Measurements from ENCODE around the gene WFIKKN2. TPM values are rescaled to one million over a fixed set of nuclear protein-coding genes. Genes with fewer than 3 reads are reported as not detected.
A peak's percentile ranks its signal among the peaks of the same experiment; 100 is the strongest.

WFIKKN2 gene
- total RNA-seq, 1 donor from 2014 or later = 0.52 TPM

DNA sequence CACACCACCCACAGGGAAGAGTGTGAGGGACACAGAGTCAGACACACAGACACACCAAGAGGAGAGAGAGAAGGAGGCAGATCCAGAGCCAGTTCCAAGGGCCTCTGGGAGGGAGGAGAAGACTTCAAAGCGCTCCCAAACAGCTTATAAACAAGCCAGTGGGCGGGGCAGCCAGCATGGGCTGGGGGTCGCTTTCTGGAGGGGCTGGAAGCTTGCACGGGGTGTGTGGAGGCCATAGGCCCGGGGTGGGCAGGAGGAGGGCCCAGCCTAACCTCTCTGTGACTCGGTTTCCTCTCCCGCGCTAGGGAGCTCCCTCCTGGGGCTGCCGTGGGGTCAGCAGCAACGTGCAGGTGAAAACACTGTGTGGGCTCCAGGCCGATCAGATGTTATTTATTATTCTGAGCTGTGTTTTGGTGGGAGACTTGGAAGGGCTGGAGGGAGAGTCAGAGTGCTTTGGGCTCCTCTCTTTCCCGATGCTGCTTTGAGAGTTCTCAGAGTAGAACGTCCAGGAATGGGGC lies 2.5 kb upstream of the WFIKKN2 start:
- no peak overlapping the region for H3K4me3 ChIP-seq (ENCODE audit: low read length in 3 of 3)
- H3K27me3 ChIP-seq (ENCODE audit: control insufficient read depth in 3 of 3, insufficient read depth in 3 of 3, low read length in 3 of 3) = peaks cover 0 to 3% (median 0%) of the 10 kb centered on the region in 3 donors
- peak overlapping the region in 1 of 3 donors; percentile 23 for H3K9ac ChIP-seq (ENCODE audit: low read depth in 1 of 3, low read length in 3 of 3)
- no peaks in the 10 kb centered on the region for H3K36me3 ChIP-seq (ENCODE audit: control insufficient read depth in 3 of 3, insufficient read depth in 3 of 3, low read length in 3 of 3)
- H3K27ac ChIP-seq (ENCODE audit: low read depth, low read length) = no peak overlapping the region
- H3K9me3 ChIP-seq (ENCODE audit: control insufficient read depth in 3 of 3, low read length in 3 of 3) = no peaks in the 10 kb centered on the region
- peaks cover 9 to 12% (median 10%) of the 10 kb centered on the region in 3 donors for H3K4me1 ChIP-seq (ENCODE audit: control insufficient read depth in 3 of 3, insufficient read depth in 3 of 3, low read length in 3 of 3)

- H3K9ac ChIP-seq (ENCODE audit: low read depth in 1 of 3, low read length in 3 of 3) = peak overlapping the region in 2 of 3 donors; percentile 77 to 86
- peaks cover 0 to 3% (median 0%) of the 10 kb centered on the region in 3 donors for H3K27me3 ChIP-seq (ENCODE audit: control insufficient read depth in 3 of 3, insufficient read depth in 3 of 3, low read length in 3 of 3)
- H3K9me3 ChIP-seq (ENCODE audit: control insufficient read depth in 3 of 3, low read length in 3 of 3) = no peaks in the 10 kb centered on the region
- H3K4me1 ChIP-seq (ENCODE audit: control insufficient read depth in 3 of 3, insufficient read depth in 3 of 3, low read length in 3 of 3) = peaks cover 9 to 12% (median 10%) of the 10 kb centered on the region in 3 donors
- no peak overlapping the region for H3K27ac ChIP-seq (ENCODE audit: low read depth, low read length)
- no peaks in the 10 kb centered on the region for H3K36me3 ChIP-seq (ENCODE audit: control insufficient read depth in 3 of 3, insufficient read depth in 3 of 3, low read length in 3 of 3)
- no peak overlapping the region for H3K4me3 ChIP-seq (ENCODE audit: low read length in 3 of 3)
Observed at GRCh38 chr17:50833510-50834428, 1.6 kb upstream of the WFIKKN2 start.

GRCh38 chr17:50834429-50835300 lies 721 bp upstream of the WFIKKN2 start:
- Histone ChIP-seq H3K9ac (ENCODE audit: low read depth in 1 of 3, low read length in 3 of 3) (peak overlapping the region; percentile 77 to 86 (median 79)), H3K27ac (ENCODE audit: low read depth, low read length) (peak overlapping the region; percentile 47), H3K27me3 (ENCODE audit: control insufficient read depth in 3 of 3, insufficient read depth in 3 of 3, low read length in 3 of 3) (peaks cover 0 to 3% (median 0%) of the 10 kb centered on the region in 3 donors), H3K36me3 (ENCODE audit: control insufficient read depth in 3 of 3, insufficient read depth in 3 of 3, low read length in 3 of 3) (no peaks in the 10 kb centered on the region), H3K9me3 (ENCODE audit: control insufficient read depth in 3 of 3, low read length in 3 of 3) (no peaks in the 10 kb centered on the region), H3K4me3 (ENCODE audit: low read length in 3 of 3) (peak overlapping the region; percentile 49 to 73 (median 65)), H3K4me1 (ENCODE audit: control insufficient read depth in 3 of 3, insufficient read depth in 3 of 3, low read length in 3 of 3) (peaks cover 9 to 12% (median 10%) of the 10 kb centered on the region in 3 donors)

DNA sequence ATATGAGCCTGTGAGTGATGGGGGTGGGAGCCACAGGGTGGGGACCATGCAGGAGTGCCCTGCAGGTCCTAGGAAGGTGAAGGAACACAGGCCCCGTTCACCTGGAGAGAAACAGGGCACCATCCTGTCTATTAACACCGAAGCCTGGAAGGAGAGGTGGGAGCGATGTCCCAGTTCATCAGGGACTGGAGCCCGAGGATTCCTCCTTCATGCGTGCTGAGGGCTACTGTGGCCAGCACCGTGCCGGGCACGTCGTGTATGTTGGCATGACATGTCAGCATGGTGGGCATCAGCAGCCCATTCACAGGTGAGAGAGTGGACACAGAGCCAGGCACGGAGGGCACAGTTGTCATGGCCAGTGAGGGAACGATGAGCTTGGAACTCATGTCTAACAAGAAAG lies 1.4 kb downstream of the WFIKKN2 start:
- H3K4me3 ChIP-seq (ENCODE audit: low read length in 3 of 3) = no peak overlapping the region
- H3K9me3 ChIP-seq (ENCODE audit: control insufficient read depth in 3 of 3, low read length in 3 of 3) = no peaks in the 10 kb centered on the region
- H3K27ac ChIP-seq (ENCODE audit: low read depth, low read length) = no peak overlapping the region
- no peak overlapping the region for H3K9ac ChIP-seq (ENCODE audit: low read depth in 1 of 3, low read length in 3 of 3)
- peaks cover 12 to 15% (median 12%) of the 10 kb centered on the region in 3 donors for H3K4me1 ChIP-seq (ENCODE audit: control insufficient read depth in 3 of 3, insufficient read depth in 3 of 3, low read length in 3 of 3)
- H3K27me3 ChIP-seq (ENCODE audit: control insufficient read depth in 3 of 3, insufficient read depth in 3 of 3, low read length in 3 of 3) = peaks cover 0 to 3% (median 0%) of the 10 kb centered on the region in 3 donors
- no peaks in the 10 kb centered on the region for H3K36me3 ChIP-seq (ENCODE audit: control insufficient read depth in 3 of 3, insufficient read depth in 3 of 3, low read length in 3 of 3)

GRCh38 chr17:50837286-50837979 lies 2.0 kb downstream of the WFIKKN2 start:
- Histone ChIP-seq H3K4me1 (ENCODE audit: control insufficient read depth in 3 of 3, insufficient read depth in 3 of 3, low read length in 3 of 3) (peaks cover 12 to 15% (median 14%) of the 10 kb centered on the region in 3 donors), H3K9ac (ENCODE audit: low read depth in 1 of 3, low read length in 3 of 3) (no peak overlapping the region), H3K27ac (ENCODE audit: low read depth, low read length) (no peak overlapping the region)

GRCh38 chr17:50837980-50838954 lies 2.9 kb downstream of the WFIKKN2 start:
- Histone ChIP-seq H3K9ac (ENCODE audit: low read depth in 1 of 3, low read length in 3 of 3) (no peak overlapping the region), H3K27me3 (ENCODE audit: control insufficient read depth in 3 of 3, insufficient read depth in 3 of 3, low read length in 3 of 3) (peaks cover 0 to 3% (median 0%) of the 10 kb centered on the region in 3 donors), H3K27ac (ENCODE audit: low read depth, low read length) (no peak overlapping the region), H3K4me3 (ENCODE audit: low read length in 3 of 3) (no peak overlapping the region), H3K36me3 (ENCODE audit: control insufficient read depth in 3 of 3, insufficient read depth in 3 of 3, low read length in 3 of 3) (no peaks in the 10 kb centered on the region), H3K4me1 (ENCODE audit: control insufficient read depth in 3 of 3, insufficient read depth in 3 of 3, low read length in 3 of 3) (peaks cover 12 to 15% (median 14%) of the 10 kb centered on the region in 3 donors), H3K9me3 (ENCODE audit: control insufficient read depth in 3 of 3, low read length in 3 of 3) (no peaks in the 10 kb centered on the region)

More at GRCh38 chr17:50837286-50837979, 2.0 kb downstream of the WFIKKN2 start:
- H3K9me3 ChIP-seq (ENCODE audit: control insufficient read depth in 3 of 3, low read length in 3 of 3) = no peaks in the 10 kb centered on the region
- peaks cover 0 to 3% (median 0%) of the 10 kb centered on the region in 3 donors for H3K27me3 ChIP-seq (ENCODE audit: control insufficient read depth in 3 of 3, insufficient read depth in 3 of 3, low read length in 3 of 3)
- H3K4me3 ChIP-seq (ENCODE audit: low read length in 3 of 3) = no peak overlapping the region
- no peaks in the 10 kb centered on the region for H3K36me3 ChIP-seq (ENCODE audit: control insufficient read depth in 3 of 3, insufficient read depth in 3 of 3, low read length in 3 of 3)

- Histone ChIP-seq H3K4me3 (ENCODE audit: low read length in 3 of 3) (no peak overlapping the region), H3K36me3 (ENCODE audit: control insufficient read depth in 3 of 3, insufficient read depth in 3 of 3, low read length in 3 of 3) (no peaks in the 10 kb centered on the region), H3K9ac (ENCODE audit: low read depth in 1 of 3, low read length in 3 of 3) (no peak overlapping the region), H3K9me3 (ENCODE audit: control insufficient read depth in 3 of 3, low read length in 3 of 3) (no peaks in the 10 kb centered on the region), H3K27me3 (ENCODE audit: control insufficient read depth in 3 of 3, insufficient read depth in 3 of 3, low read length in 3 of 3) (no peaks in the 10 kb centered on the region), H3K4me1 (ENCODE audit: control insufficient read depth in 3 of 3, insufficient read depth in 3 of 3, low read length in 3 of 3) (peaks cover 8 to 17% (median 13%) of the 10 kb centered on the region in 3 donors), H3K27ac (ENCODE audit: low read depth, low read length) (no peak overlapping the region)
Observed at GRCh38 chr17:50839591-50840310, 4.4 kb downstream of the WFIKKN2 start.

- no peak overlapping the region for H3K4me3 ChIP-seq (ENCODE audit: low read length in 3 of 3)
- peaks cover 10 to 18% (median 13%) of the 10 kb centered on the region in 3 donors for H3K4me1 ChIP-seq (ENCODE audit: control insufficient read depth in 3 of 3, insufficient read depth in 3 of 3, low read length in 3 of 3)
- no peak overlapping the region for H3K27ac ChIP-seq (ENCODE audit: low read depth, low read length)
- no peak overlapping the region for H3K9ac ChIP-seq (ENCODE audit: low read depth in 1 of 3, low read length in 3 of 3)
- H3K36me3 ChIP-seq (ENCODE audit: control insufficient read depth in 3 of 3, insufficient read depth in 3 of 3, low read length in 3 of 3) = no peaks in the 10 kb centered on the region
- H3K9me3 ChIP-seq (ENCODE audit: control insufficient read depth in 3 of 3, low read length in 3 of 3) = no peaks in the 10 kb centered on the region
- H3K27me3 ChIP-seq (ENCODE audit: control insufficient read depth in 3 of 3, insufficient read depth in 3 of 3, low read length in 3 of 3) = no peaks in the 10 kb centered on the region
Observed at GRCh38 chr17:50840311-50840851, 5.0 kb downstream of the WFIKKN2 start.
